ENCODE measurements around the gene NFATC3.

DNA sequence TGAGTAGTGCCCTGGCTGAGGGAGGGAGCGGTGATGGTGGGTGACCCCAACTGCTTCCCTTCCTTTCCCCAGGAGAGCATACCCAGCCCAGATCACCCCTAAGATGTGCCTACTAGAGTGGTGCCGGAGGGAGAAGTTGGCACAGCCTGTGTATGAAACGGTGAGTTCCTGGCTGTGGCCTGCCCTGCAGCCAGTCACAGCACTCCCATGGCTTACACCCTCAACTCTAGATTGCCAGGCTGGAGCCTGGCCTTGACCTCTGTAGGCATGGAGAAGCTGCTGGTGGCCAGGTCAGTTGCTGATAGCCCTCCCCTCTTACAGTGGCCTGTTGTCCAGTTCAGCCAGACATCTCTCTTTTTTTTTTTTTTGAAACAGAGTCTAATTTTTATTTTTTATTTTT is 8.6 kb upstream of the NFATC3 start:
- TF ChIP-seq CTCF (IDR thresholded peaks at IDR 0.05) (no peak), POLR2A (IDR thresholded peaks at IDR 0.05) (no peak)

Measured in heart left ventricle (tissue), 13 donors.